Uterus (tissue), 2 donors: Measurements from ENCODE around the gene PKNOX1.

Experiments
- CTCF ChIP-seq, 4 experiments: fragments of 200-600 bp in 2 of 4; fragments of 450-650 bp in 2 of 4; sonication (generic) in 2 of 4; IDR thresholded peaks; one replicate each; pipeline ENCODE4 v1.5.1; 2016 to 2019; ENCODE audit warnings: antibody characterized with exemption in 4 of 4, mild to moderate bottlenecking in 2 of 4, moderate library complexity in 1 of 4
- POLR2A ChIP-seq, 2 donors: fragments of 450-650 bp; IDR thresholded peaks; one replicate each; pipeline ENCODE4 v1.6.1; 2016; ENCODE audit warnings: antibody characterized with exemption in 2 of 2, mild to moderate bottlenecking in 1 of 2, moderate library complexity in 1 of 2

GRCh38 chr21:42939582-42940413 lies 34.6 kb upstream of the PKNOX1 start:
- no peak for TF ChIP-seq CTCF (IDR thresholded peaks at IDR 0.05)
- TF ChIP-seq POLR2A (IDR thresholded peaks at IDR 0.05): no peak
